Fibroblast of the conjunctiva (primary cell): ENCODE results near the gene FPGS.
"Not testable (repeated sequence)": the region's sequence is repeated elsewhere in the genome, so short reads cannot be mapped to it uniquely, and the experiment has no call there.

Experiments used
- DNase-seq: peaks from one replicate; pipeline ENCODE4 v3.0.0-alpha.2; 2010; ENCODE audit warnings: low read depth

Gene FPGS

DNA sequence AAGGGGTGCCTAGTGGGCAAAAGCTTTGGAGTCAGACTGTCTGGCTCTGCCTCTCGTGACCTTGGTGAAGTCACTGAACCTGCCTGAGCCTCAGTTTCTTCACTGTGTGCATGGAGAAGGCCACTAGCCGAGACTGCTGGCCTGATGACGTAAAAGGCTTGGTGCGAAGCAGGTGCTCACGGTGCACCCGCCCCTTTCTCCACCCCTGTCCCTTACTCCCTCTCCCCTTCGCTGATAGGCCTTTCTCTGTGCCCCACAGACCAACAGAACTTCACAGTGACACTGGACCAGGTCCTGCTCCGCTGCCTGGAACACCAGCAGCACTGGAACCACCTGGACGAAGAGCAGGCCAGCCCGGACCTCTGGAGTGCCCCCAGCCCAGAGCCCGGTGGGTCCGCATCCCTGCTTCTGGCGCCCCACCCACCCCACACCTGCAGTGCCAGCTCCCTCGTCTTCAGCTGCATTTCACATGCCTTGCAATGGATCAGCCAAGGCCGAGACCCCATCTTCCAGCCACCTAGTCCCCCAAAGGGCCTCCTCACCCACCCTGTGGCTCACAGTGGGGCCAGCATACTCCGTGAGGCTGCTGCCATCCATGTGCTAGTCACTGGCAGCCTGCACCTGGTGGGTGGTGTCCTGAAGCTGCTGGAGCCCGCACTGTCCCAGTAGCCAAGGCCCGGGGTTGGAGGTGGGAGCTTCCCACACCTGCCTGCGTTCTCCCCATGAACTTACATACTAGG, 10.4 kb downstream of the FPGS start:
- DNase-seq = no peak

DNA sequence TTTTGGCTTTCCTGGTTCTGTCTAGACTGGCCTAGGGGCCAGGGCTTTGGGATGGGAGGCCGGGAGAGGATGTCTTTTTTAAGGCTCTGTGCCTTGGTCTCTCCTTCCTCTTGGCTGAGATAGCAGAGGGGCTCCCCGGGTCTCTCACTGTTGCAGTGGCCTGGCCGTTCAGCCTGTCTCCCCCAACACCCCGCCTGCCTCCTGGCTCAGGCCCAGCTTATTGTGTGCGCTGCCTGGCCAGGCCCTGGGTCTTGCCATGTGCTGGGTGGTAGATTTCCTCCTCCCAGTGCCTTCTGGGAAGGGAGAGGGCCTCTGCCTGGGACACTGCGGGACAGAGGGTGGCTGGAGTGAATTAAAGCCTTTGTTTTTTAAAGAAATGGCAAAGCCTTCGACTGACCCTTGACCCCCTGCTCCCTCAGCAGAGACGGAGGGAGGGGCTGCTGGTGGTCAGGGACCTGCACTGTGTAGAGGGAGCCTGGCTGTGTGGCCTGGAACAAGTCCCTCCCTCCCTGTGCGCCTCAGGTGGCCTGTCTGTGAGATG, 11.1 kb downstream of the FPGS start:
- DNase-seq = no peak

DNA sequence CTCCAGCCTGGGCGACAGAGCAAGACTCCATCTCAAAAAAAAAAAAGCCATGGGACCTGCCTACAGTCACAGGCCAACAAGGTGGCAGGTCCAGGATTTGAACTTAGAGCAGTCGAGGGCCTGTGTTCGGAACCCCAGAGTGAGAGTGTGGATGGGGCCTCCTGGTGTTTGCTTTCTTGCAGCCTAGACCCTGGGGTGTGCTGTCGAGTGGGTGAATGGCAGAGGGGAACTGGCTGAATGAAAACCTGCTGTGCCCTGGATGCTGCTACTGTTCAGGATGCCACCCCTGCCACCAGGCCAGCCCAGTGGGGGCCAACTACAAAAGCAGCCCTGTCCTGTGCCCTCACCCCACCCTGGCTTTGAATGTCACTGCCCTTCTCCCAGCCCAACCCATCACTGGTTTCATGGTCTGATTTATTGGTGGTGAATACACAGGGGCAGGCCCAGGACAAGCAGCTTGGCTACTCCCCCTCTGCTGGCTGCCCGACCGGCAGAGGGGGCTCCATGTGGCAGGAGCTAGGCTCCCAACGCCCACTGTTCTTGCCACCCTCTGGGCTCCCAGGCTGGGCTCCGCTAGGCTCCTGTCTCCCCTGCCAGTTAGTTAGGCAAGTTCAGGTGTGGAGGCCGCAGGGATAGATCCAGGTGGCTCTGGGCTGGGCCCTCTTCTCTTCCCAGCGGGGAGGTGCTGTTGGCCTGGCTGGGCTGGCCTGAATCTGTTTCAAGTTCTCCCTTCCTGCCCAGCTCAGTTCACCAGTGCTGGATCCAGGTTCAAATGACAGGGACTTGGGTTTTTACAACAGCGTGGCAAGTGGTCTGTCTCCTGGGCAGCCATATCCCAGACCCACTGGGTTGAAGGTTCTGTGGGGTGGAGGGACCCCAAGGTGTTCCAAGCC, 12.2 kb downstream of the FPGS start:
- no peak for DNase-seq

DNA sequence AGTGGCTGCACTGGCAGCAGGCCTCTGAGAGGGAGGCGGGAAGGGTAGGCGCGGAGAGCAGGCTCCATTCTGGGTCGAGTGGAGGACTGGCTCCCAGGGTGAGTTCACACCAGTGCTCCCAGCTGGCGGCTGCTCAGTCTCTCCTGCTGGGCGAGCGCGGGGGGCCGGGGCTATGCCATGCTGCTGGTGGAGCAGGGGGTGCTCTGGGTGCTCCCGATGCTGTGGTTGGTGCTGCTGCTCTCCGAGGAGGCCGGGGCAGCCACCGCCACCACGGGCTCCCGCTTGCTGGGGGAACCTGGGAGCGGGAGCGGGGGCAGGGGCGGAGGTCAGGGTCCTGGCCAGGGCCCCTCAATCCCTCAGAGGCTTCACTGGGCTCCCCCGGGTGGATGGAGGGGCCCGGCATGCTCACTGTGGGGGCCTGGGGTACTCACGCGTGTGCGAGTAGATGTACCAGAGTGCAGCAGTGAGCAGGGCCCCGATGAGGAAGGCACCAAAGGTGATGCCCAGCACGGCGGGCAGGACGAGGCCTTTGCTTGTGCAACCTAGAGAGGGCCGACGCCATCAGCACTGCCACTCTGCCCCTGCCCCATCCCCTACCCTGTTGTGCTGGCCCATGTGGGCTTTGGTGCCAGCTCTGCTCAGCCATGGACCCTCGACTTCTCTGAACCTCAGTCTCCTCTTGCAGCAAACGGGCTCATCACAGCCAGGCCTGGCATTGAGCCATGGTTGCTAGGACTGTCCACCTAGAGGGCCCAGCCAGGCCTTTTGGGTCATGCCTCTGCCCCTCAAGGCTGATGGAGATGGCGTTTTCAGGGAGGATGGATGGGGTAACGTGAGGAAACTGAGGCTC, 13.1 kb downstream of the FPGS start:
- DNase-seq = no peak

DNA sequence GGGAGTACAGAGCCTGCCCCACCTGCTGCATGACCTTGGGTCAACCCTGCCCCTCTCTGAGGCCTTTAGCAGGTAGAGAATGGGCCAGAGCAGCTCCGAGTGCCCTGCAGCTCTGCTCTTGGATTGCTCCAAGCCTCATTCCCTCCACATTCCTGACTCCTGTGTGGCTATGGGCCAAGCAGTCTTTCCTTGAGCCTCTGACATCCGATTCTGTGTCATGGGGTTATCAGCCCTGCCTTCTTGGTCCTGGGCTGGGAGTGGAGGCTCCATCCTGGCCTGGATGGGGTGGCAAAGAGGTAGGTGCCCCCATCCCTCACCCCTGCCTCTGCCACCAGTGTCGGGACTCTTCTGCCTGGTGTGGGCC, 13.7 kb downstream of the FPGS start:
- DNase-seq = no peak

DNA sequence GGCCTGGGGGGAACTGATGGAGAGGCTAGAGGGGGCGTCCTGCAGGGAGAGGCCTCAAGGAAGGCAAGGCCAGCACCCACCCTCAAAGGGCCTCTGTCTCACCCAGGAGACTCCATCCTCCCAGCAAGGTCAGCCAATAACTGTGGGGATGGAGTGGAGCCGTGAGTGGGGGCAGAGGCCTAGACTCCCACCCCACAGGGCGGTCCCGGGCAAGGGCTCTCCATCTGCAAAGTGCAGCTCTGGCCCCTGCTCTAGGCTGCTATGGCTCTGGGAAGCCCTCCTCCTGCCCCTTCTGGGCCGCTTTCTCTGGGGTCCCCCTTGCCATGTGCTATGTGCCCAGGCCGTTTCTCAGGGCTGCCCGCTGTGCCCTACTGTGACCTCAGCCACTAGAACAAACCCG, 14.0 kb downstream of the FPGS start:
- DNase-seq = no peak

DNA sequence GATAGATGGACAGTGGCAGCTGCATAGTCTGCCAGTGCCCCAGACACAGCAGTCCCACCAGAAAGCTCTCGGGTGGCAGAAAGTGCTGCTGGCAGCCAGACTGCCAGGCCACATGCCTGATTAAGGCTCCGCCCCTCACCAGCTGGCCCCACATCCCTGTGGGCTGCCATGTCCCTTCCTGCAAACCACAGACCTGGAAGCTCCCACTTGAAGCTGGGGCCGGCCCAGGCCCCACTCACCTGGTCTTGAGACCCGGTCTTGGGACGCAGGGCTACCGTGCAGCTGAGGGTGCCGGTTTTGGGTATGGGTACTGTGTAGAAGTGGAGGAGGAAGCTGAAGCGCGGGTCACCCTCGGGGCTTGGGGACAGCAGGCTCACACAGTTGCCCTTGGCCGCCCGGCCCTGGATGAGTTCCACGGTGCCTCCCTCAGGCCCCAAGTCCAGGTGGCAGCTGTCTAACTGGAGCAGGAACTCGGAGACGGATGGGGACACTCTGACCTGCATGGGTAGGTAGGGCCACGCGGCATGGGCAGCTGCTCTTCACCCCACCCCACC, 15.3 kb downstream of the FPGS start:
- no peak for DNase-seq

DNA sequence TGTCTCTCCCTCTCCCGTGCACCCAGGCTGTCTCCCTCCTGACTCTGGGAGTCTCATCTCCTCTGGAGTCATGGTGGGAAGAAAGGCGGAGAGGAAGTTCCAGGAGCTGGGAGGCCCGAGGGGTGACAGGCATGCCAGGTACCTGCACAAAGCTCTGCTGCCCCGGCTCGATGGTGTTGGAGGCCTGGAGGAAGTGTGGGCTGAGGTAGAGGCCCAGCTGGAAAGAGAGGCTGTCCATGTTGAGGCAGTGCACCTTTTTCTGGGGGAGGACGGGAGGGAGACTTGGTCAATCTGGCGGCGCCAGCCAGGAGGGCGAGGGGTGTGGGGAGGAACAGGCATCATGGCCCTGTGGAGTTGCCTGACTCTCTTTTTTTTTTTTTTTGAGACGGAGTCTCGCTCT, 15.9 kb downstream of the FPGS start:
- DNase-seq = no peak

DNA sequence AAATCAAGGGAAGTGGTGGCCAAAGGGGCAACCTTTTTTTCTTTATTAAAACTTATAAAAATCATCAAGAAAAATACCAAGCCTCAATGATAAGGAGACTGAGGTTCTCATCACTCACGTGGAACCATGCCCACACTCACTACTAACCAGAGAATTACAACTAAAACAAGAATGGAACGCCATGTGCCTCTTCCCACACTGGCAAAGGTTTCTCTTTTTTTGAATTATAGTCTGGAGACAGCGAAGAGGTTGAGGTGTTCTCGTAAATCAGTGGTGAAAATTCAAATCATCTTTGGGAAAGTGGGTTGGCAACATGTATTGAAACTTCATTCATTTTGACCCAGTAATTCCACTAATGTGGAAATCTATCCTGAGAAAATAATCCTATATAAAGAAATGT, 19.4 kb downstream of the FPGS start:
- DNase-seq = no peak

DNA sequence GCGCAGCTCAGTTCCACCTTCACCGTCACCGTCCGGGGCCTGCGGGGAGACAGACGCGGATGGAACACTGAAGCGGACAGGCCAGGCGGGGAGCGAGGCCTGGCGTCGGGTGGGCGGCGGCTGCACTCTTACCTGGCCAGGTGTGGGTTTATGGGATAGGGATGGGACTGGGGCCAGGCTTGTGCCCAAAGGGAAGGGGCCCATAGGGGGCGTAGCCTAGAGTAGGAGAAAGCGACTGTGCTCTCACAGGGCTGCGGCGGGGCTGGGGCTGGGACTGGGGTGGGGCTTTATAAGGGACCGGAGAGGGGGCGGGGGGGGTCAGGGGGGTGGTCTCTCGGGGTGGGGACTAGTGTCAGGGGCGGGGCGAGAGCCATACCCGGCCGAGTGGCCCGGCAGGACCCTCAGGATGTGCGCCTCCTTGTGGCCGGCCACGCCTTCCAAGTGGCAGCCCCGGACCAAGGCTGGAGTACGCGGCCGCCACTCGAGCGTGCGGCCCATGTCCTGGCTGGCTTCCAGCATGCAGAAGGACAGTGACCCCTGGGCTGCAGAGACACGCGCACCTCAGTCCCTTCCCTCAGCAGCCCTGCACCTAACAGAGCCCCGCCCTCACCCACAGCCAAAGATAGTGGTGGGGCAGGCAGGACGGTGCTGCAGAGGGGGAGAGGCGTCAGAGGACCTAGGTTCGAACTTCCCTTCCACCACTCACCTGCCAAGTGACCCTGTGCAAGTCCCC, 22.8 kb downstream of the FPGS start:
- DNase-seq = no peak

DNA sequence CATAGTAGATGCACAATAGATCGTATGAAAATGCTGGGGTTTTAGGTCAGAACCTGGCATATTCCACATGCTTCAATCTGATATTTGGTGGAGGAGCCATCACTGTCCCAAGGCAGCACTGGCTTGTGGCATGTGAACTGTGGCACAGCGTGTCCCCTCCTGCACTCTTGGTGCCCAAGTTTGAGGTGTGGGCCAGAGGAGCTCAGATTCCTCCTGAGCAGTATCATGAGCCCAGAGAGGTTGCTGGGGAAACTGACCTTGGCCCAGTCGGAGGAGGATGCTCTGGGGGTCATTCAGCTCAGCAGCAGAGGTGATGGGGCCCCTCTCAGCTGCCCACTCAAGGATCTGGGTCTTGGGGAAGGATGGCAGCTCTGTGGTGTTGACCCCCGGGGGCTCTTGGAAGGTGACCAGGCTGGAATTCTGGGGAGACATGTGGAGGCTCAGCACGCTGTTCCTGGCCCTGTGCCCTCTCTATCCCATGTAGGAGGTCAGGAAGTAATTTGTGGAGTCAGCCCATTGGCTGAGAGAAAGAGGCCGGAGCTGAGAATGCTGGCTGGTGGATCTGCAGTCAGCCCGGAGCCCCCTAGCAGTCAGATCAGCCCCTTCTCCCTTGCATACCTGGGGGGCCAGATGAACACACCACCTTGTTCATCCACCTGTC, 23.7 kb downstream of the FPGS start:
- DNase-seq = no peak

DNA sequence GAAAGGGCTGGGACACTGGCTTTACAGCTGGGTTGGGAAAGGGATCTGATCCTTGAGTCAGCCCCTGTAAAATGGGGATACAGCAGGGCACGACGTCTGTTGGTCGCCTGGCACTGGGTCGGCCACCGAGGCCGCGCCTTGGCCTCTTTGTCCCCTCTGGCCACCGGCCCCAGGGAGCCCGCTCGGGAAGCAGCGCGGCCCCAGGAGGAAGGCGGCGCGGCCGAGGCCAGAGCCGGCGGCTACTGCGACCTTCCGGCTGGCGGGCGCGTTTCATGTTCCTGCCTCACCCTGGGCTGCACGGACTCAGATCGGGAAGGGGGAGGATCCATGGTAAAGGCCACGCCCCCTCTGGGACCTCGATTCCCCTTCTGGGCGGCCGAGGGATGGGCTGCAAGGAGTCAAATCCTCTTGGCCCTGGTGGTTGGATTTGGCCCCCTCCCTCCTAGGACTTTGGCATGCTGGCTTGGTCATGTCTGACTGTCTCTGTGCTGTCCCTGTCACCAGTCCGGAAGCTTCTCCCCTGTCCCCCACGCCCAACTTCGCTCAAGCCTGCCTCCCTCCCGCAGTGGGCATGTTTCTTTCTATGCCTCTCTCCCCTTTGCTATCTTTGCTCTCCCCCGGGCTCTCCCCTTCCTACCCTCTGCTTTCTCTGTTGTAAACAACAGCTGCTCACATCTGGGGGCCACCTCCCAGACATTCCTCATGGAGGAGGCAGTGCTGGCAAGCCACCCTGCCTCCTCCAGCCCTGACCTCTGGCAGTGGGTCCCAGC, 25.8 kb downstream of the FPGS start:
- no peak for DNase-seq

DNA sequence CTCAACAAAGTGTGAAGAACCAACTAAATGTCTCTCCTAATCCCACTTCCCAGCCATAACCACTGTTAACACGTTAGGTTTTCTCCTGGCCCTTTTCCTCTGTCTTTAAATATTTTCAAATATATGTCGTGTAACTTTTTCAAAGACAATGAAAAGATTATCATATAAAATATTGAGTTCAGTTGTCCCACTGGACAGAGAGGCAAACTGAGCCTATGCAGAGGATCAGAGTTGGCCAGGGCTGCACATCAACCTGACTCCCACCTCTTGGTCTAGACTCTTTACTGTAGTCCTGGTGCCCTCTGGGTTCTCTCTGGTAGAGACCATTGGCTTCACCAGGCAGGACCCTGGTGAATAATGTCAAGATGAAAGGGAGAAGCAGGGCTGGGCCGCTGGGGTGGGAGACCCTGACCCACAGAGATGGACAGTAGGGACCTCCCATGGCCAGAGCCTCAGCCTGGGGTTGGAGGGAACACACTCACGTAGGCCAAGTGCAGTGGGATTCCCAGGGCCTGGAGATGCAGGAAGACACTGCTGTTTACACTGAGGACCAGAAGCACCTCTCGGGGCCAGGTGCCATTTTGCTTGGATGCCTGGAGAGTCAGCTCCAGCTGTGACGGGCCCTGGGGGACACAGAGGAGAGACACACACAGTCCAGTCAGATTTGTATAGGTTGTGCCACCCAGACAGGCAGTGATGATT, 26.7 kb downstream of the FPGS start:
- DNase-seq = no peak

DNA sequence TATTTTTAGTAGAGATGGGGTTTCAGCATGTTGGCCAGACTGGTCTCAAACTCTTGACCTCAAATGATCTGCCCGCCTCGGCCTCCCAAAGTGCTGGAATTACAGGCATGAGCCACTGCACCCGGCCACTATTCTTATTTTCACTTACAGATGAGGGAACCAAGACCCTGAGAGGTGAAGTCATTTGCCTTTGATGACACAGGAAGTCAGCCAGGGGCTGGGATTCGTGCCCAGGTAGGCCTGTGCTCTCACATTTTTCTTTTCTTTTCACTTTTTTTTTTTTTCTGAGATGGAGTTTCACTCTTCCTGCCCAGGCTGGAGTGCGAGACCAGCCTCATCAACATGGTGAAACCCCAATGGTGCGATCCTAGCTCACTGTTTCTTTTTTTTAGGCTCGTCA, 29.6 kb downstream of the FPGS start:
- no peak for DNase-seq

DNA sequence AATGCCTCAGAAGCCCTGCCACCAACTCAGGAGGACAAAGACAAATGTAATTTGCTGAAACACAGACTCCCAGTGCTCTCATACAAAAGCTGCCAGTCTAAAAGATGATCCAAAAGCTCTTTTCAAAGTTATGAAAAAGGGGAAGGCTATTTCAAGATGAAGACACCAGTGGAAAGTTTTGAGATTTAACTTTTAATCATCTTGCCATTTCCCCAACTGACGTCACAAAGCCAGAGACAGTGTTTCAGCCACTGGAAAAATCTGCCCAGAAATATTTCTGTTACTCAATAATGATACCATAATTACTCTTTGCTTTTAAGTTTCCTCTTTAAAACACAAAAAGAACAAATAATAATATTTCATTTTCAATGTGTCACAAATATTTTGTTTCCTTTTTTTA, 30.9 kb downstream of the FPGS start:
- no peak for DNase-seq

DNA sequence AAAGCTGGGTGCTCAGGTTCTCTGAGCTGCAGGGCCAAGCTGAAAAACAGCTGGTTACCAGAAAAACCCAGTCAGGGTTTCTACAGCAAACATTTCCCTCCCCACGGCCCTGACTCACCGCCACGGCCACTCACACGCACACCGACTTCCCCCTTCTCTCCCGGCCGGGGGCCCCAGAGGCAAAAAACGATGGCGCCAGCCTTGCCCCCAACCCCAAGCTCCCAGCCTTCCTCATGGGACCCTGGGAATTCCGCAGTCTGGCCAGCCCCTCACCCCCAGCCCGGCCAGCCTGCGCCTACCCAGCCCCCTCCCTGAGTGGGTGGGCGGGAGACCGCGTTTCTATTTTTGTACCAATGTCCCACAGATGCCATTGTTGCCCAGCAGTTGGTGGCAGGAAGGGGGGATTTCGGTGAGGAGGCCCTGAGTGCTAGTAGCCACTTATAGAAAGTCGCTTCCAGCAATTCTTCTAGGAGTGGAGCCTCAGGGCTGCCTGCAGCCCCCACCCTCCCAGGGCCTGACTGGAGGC, 33.4 kb downstream of the FPGS start:
- no peak for DNase-seq

DNA sequence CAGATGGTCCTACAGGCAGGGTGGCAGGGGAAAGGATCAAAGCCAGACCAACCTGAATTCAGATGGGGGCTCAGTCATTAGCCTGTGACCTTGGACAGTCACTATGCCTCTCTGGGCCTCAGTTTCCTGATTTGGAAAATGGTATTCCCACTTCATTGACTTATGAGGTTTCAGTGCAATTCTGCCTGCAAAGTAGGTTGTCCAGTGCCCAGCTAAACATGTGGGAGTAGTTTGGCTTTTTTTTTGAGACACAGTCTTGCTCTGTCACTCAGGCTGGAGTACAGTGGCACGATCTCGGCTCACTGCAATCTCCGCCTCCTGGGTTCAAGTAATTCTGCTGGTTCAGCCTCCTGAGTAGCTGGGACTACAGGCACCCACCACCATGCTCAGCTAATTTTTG, 33.9 kb downstream of the FPGS start:
- DNase-seq = not testable (repeated sequence)

DNA sequence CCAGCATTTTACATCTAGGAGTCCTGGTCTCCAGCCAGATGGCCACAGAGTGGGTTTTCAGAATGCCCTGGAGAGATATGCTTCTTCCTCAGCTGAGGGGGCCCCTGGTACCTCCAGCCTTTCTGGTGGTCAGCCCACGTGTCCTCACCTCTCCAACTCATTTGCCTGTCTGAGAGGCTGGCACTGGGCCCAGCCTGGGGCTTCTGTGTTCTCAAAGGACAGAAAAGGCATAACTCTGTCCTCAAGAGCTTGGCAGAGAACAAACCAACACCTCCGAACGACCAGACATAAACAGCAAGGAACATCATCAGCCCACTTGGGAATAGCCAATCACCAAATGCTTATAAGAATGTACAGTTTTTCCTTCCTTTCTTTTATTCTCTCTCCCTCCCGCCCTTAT, 34.7 kb downstream of the FPGS start:
- DNase-seq = no peak
